Activated CD4-positive, alpha-beta T cell treated with anti-CD3 and anti-CD28 coated beads, Interleukin-2, amount 50 U/mL, for 48 hours (primary cell): Measurements from ENCODE around the gene QSOX1.
"Not testable (repeated sequence)": the region's sequence is repeated elsewhere in the genome, so short reads cannot be mapped to it uniquely, and the experiment has no call there.

ENCODE experiments used
- DNase-seq, 2 experiments: peaks; one replicate each; pipeline ENCODE4 v3.0.0-alpha.2; 2020

Gene QSOX1

GRCh38 chr1:180193141-180194047 is 38.7 kb downstream of the QSOX1 start:
- DNase-seq, result no peak

GRCh38 chr1:180194048-180194425 is 39.4 kb downstream of the QSOX1 start:
- no peak for DNase-seq

DNA sequence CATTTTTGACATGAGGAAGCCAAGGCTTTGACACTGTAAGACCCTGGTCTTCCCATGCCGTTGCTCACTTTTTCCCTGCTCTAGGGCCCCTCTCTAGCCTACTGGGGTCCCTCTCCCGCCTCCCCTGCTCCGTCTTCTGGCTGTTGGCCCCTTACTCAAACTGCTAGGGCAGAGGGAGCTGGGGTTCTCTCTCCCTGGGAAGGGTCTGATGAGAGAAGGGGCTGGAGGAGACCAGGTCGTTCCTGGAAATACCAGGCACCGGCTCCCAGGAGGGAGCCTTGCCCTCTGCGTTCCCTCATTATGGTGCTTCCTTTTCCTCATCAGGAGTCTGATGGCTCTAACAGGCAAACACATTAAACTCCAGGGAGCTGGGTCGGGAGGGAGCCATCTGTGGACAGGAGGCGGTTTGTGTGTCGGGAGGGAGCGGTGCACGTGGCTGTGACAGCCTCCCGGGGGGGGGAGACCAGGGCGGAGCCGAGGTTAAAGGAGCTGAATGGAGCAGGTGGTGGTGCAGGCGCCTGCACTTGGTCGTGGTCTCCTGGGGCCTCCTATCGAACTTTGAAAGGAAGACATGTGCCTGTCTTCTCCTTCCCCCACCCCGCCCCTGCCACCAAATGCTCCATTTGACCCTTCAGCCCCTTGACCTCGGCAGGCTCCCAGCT is 40.0 kb downstream of the QSOX1 start:
- no peak for DNase-seq

- no peak for DNase-seq
Observed at GRCh38 chr1:180195401-180195800, 40.7 kb downstream of the QSOX1 start.

- no peak for DNase-seq
Observed at GRCh38 chr1:180195916-180196315, 41.2 kb downstream of the QSOX1 start.

- DNase-seq, result no peak
Observed at GRCh38 chr1:180196436-180197003, 41.9 kb downstream of the QSOX1 start.

DNA sequence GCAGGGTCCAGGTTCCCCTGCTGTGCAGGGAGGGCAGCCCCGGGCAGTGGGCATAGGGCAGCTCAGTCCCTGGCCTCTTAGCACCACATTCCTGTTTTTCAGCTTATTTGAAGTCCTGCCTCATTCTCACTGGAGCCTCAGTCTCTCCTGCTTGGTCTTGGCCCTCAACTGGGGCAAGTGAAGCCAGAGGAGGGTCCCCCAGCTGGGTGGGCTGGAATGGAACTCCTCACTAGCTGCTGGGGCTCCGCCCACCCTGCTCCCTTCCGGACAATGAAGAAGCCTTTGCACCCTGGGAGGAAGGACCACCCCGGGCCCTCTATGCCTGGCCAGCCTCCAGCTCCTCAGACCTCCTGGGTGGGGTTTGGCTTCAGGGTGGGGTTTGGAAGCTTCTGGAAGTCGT is 42.6 kb downstream of the QSOX1 start:
- no peak for DNase-seq

- DNase-seq, result no peak
Observed at GRCh38 chr1:180198196-180198595, 43.5 kb downstream of the QSOX1 start.

DNA sequence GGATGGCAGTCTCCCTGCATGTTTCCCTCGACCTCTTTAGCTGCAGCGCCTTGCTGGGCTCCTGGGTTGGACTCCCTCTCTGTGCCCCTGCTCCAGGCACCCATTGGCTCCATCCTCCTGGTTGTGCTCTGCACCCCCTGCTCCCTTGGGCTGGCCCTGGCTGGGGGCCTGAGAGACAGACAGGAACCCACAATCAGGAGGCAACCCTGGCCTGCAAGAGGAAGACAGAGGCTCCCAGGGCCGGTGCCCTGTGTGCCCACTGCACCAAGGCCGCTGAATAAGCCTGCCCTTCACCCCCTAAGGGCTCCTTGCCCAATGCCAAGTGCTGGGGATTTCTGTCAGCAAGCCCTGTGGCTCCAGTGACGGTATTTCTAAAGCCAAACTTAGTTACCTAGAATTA is 43.9 kb downstream of the QSOX1 start:
- DNase-seq, result no peak

DNA sequence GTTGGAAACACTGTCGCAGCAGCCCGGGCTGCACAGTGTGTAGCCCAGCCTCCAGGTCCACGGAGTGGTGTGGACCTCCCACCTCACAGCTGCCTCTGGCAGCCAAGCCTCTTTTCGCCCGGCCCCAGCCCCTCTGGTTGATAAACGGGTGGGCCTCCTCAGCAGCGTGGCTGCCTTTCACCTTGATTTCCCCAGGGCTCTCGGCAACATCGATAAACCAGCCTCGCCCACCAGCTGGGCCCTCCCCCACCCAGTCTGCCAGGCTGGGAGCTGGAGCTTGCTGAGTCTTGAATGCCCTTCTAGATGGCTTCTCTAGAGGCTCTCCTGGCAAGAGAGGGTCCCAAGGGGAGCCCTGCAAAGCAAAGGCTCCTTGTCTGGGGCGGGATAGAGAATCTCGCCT is 44.3 kb downstream of the QSOX1 start:
- DNase-seq, result no peak

DNA sequence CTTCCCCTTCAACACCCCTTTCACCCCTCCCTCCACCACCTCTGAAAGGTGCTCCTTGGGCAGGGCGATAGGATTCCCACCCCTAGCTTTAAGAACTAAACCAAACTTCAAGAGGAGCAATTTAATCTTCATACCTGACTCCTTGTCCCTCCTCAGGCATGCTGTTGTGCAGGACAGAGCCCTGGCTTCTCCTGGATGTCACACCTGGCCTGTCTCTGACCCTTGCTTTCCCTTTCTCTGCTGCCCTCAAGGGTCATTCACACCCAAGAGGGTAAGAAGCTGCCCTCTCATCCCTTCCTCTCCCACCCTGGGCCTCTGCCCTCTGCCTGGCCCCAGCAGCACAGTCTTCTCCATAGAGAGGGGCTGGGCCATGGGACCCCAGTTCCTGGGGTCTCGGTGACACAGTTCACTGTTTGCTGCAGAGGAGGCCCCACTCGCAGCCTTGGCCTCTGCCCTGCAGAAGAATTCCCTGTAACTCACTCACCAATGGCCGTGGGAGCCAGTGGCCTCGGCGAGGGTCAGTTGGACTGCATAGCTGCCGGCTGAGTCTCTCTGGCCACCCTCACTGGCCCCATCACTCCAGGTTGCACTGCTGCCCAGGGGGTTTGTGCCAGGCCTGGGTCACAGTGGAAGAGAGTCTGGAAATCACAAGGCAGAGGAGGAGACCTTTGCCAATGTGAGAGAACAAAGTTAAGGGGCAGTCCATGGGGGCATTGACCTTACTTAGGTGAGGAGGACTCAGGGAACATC is 47.0 kb downstream of the QSOX1 start:
- DNase-seq, result no peak

DNA sequence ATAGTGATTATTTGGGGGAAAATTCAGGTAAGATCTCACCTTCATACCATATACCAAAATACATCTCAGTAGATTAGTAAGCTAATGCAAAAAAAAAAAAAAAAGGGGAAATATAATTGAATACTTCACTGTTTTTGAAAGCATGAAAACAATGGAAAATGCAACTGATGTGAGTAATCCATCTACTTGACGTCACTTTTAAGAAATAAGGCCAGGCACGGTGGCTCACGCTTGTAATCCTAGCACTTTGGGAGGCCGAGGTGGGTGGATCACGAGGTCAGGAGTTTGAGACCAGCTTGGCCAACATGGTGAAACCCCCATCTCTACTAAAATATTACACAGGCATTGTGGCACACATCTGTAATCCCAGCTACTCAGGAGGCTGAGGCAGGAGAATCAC is 47.9 kb downstream of the QSOX1 start:
- not testable (repeated sequence) for DNase-seq

- DNase-seq, result no peak
Observed at GRCh38 chr1:180204231-180204630, 49.6 kb downstream of the QSOX1 start.

DNA sequence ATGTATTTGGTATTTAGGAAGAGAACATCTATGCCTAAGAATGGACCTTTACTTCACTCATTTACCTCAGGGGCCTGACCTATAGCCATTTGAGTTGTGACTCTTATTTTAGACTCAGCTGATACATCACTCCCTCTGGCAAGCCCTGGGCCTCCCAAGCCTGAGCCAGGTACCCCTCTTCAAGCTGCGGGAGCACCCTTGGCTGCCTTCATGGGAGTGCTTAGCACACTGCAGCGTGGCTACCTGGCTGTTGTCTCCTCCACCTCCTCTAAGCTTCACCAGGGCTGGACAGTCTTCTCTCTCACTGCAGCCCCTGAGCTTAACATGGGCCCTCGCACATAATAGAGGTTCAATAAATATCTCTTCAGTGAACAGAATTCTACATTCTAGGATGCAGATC is 51.9 kb downstream of the QSOX1 start:
- no peak for DNase-seq

GRCh38 chr1:180208264-180208663 is 53.6 kb downstream of the QSOX1 start:
- no peak for DNase-seq

DNA sequence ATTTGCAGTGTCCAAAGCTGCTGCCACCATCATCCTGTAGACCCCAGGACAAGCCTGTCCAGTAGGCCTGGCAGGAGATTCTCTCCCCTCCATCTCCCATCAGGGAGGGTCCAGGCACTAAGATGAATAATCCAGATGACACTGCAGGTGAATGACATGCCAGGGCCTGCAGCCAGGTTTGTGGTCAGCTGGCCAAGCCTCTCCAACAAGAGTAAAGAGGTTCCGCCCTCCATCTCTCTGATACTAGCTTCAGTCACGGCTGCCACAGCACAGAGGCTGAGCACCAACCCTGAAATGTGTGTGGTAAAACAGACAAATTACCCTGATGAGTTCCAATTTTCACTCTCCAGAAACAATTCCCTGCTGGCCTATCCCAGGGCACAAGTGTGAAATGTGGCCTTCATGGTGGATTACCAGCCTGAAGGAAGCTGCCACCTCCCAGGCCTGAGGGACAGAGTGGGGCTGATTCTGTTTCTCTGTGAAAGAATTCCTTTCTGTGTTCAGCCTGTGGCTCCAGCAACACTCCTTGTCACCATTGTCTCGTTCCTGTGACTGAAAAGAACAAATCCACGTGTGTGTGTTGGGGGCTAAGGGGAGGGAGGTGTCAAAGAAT is 55.4 kb downstream of the QSOX1 start:
- DNase-seq, result no peak

- DNase-seq, result no peak
Observed at GRCh38 chr1:180211156-180211859, 56.6 kb downstream of the QSOX1 start.

- no peak for DNase-seq
Observed at GRCh38 chr1:180211860-180212229, 57.2 kb downstream of the QSOX1 start.

DNA sequence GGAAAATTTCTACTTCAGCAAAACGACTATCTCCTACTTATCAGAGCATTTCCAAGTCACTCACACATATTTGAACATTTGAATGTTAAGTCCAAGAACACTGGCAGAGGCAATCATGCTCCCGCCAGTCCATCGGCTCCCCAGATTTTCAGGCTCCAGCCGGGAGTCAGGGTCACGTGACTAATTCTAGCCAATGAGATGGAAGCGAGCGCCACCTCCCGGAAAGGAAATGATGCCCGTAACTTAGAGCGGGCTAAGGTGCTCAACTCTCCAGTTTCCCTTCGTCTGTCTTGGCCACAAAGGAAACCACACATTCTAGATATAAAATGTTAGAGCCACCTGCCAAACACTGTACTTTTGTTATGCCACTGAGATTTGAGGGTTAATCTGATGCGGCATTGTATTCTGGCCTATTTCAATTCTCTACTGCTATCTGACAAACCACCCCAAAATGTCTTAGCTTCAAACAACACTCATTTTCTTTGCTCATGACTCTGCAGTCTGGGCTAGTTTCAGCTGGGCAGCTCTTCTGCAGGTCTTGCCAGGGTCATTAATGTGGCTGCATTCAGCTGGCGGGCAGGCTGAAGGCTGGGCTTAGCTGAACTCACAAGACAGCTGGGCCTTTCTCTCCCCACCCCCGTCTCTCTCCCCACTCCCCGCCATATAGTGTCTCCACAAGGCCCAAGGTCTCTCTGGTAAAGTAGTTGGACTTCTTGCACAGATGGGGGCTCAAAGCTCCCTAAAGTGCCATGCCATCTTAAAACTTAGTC is 58.9 kb downstream of the QSOX1 start:
- DNase-seq, result peak; percentile 58 to 73

DNA sequence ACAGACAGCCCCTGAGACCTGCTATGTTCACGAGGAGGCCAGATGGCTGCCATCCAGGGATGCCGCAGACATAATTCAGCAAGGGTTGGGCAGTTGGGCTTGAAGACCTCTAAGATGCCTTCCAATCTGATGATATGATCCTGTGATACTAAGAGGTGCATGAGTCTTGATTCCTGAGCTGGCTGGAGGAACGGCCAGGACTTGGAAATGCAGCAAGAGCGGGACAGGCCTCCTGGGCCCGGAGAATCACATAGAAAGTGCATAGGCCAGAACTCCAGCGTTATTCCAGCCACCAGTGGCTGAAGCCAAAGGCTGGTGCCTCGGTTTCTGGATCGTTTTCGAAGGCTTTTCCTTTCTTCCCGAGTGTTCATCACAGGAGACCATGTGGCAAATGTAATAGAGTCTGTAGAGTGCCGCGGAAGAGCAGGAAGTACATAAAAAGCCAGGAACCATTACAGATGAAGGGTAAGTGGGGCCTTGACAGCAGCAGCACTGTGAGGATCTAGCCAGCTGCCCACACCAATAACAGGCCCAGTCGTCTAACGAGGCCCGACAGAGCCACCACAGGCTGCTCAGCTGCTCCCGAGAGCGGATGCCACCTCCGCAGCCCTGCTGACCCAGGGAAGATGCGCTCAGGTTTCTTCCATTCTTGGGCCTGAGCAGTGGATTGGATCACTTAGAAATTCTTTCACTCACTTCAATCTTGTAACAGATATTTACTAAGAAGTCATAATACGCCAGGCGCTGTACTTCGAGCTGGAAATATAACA is 61.4 kb downstream of the QSOX1 start:
- no peak for DNase-seq

DNA sequence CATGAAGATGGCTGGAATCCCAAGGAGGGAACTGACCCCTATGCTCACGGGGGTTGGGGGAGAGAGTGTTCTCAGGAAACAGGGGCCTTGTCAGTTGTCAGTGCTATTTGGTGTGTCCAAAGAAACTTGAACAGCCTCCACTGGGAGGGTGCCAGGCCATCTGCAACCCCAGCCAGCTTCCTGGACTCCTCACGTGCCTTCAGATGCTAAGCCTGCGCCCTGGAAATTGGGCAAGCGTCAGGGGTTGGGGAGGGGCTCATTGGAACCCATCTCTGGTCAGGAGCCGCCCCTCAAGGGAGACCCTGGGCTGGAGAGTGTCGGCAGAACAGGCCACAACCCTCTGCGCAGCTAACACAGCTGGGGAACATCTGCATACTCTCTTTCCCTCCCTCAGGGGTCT is 62.3 kb downstream of the QSOX1 start:
- DNase-seq, result no peak
